Osteoblast (primary cell): ENCODE data around the gene GABRB3. TPM values are rescaled to one million over a fixed set of nuclear protein-coding genes. Genes with fewer than 3 reads are reported as not detected.

Experiments
- DNase-seq: peaks from one replicate; pipeline ENCODE4 v3.0.0; 2011; ENCODE audit warnings: low spot score, mixed read lengths; ENCODE audit not compliant: insufficient read length; ENCODE audit errors: missing footprints
- H2AFZ ChIP-seq: 2 replicates; pipeline ENCODE4 v1.6.0; 2011; ENCODE audit warnings: mild to moderate bottlenecking, low read length
- H3K27ac ChIP-seq: 2 replicates; pipeline ENCODE4 v1.5.1; 2011; ENCODE audit warnings: mild to moderate bottlenecking, low read depth, low read length, moderate library complexity
- H3K27me3 ChIP-seq: 2 replicates; pipeline ENCODE4 v1.6.0; 2012; ENCODE audit warnings: mild to moderate bottlenecking, control low read depth, inconsistent platforms, low read length, moderate library complexity; ENCODE audit not compliant: insufficient read depth
- H3K36me3 ChIP-seq: 2 replicates; pipeline ENCODE4 v1.5.1; 2011; ENCODE audit warnings: mild to moderate bottlenecking, low read length, control low read depth, moderate library complexity; ENCODE audit not compliant: insufficient read depth
- H3K4me1 ChIP-seq: 2 replicates; pipeline ENCODE4 v1.5.1; 2011; ENCODE audit warnings: mild to moderate bottlenecking, low read length, control low read depth, moderate library complexity; ENCODE audit not compliant: insufficient read depth
- H3K4me2 ChIP-seq: 2 replicates; pipeline ENCODE4 v1.6.0; 2011; ENCODE audit warnings: mild to moderate bottlenecking, low read length; ENCODE audit not compliant: insufficient read depth
- H3K4me3 ChIP-seq: fragments of 200-600 bp; sonication (generic); 3 replicates; pipeline ENCODE4 v1.5.1; 2012; ENCODE audit warnings: mild to moderate bottlenecking, low read length, inconsistent platforms; ENCODE audit not compliant: insufficient read depth
- H3K79me2 ChIP-seq: 2 replicates; pipeline ENCODE4 v1.6.0; 2012; ENCODE audit warnings: mild to moderate bottlenecking, low read length, control low read depth, inconsistent platforms; ENCODE audit not compliant: insufficient read depth
- H3K9me3 ChIP-seq: 2 replicates; pipeline ENCODE4 v1.5.1; 2011; ENCODE audit warnings: low read depth, low read length, control low read depth
- H4K20me1 ChIP-seq: 2 replicates; pipeline ENCODE4 v1.6.0; 2012; ENCODE audit warnings: mild to moderate bottlenecking, low read length, control low read depth; ENCODE audit not compliant: insufficient read depth
- CTCF ChIP-seq: IDR thresholded peaks from 2 replicates; pipeline ENCODE4 v1.5.1; 2011; ENCODE audit warnings: mild to moderate bottlenecking, low read depth, low read length, moderate library complexity; ENCODE audit errors: extremely low read depth
- total RNA-seq: library from RNA; depleted of rRNA; stranded (reverse); fragments of >200 nt; gene quantifications from 2 replicates; pipeline ENCODE4 v1.2.3, GENCODE V29; 2012

Gene GABRB3
- under 0.01 and 1.5 TPM in 2 replicates for total RNA-seq

GRCh38 chr15:26772154-26773066 lies at the start of gene GABRB3:
Gene GABRB3 (minus strand): TSS chr15:26773066.
- no peak within 1 kb of the TSS for H3K27ac ChIP-seq
- no peaks in the 10 kb centered on the region for H3K4me1 ChIP-seq
- DNase-seq: peak; percentile 81
- H3K36me3 ChIP-seq: no peaks in the 10 kb centered on the region
- peaks cover 10% of the 10 kb centered on the region for H3K27me3 ChIP-seq
- H3K79me2 ChIP-seq: no peaks in the 10 kb centered on the region
- no peak within 1 kb of the TSS for H3K4me2 ChIP-seq
- H2AFZ ChIP-seq: no peak within 1 kb of the TSS
- H4K20me1 ChIP-seq: no peaks in the 10 kb centered on the region
- H3K4me3 ChIP-seq: no peak within 1 kb of the TSS
- no peaks in the 10 kb centered on the region for H3K9me3 ChIP-seq
- no peak for TF ChIP-seq CTCF

GRCh38 chr15:26807517-26808427 lies 34.9 kb upstream of the GABRB3 start:
- Histone ChIP-seq H3K4me2 (no peak overlapping the region), H3K9me3 (no peaks in the 10 kb centered on the region), H4K20me1 (no peaks in the 10 kb centered on the region), H2AFZ (no peak overlapping the region), H3K27ac (no peak overlapping the region), H3K4me3 (no peak overlapping the region), H3K27me3 (no peaks in the 10 kb centered on the region), H3K79me2 (no peaks in the 10 kb centered on the region), H3K4me1 (no peaks in the 10 kb centered on the region), H3K36me3 (no peaks in the 10 kb centered on the region)
- no peak for TF ChIP-seq CTCF
- DNase-seq: no peak

DNA sequence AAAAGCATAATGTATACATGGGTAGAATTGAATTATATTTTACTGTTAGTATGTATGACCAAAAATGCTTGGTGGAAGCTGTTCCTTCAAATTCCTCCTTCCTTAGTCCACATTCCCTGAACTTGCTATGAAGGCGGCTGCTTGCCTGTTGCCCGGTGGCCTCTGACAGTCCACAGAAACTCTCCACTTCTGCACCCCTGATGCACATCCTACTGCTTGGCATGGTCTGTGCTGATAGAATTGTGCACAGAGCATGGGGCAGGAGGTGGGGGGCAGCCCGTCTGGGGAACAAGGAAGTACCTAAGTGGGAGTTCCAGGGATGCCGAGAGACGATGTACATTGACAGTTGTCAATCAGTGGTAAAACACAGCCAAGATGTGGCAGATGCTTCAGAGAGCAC lies 33.7 kb upstream of the GABRB3 start:
- Histone ChIP-seq H3K27ac (no peak overlapping the region), H3K4me3 (no peak overlapping the region), H3K27me3 (no peaks in the 10 kb centered on the region), H2AFZ (no peak overlapping the region), H3K4me1 (no peaks in the 10 kb centered on the region), H3K36me3 (no peaks in the 10 kb centered on the region), H3K4me2 (no peak overlapping the region), H3K79me2 (no peaks in the 10 kb centered on the region), H3K9me3 (no peaks in the 10 kb centered on the region), H4K20me1 (no peaks in the 10 kb centered on the region)
- no peak for TF ChIP-seq CTCF
- DNase-seq: no peak

DNA sequence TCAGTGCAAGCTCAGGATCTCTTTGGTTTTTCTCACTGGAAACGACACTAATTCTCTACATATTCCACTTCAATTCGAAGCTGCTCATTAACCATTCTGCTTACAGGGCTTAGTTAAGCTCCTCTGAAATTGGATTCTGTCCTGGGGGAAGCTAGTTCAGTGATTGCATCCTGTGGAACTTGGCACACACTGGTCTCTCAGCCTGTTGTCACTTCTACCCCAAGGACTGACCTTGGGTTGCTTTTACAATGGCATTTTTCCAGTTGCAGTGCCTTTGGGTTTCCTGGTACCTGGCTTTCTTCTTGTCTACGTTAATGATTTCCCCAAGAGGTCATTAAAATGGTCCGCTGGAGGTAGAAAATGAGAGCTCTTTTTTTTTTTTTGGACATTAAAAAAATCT lies 33.3 kb upstream of the GABRB3 start:
- H3K4me1 ChIP-seq: no peaks in the 10 kb centered on the region
- no peak for DNase-seq
- H3K79me2 ChIP-seq: no peaks in the 10 kb centered on the region
- H3K27me3 ChIP-seq: no peaks in the 10 kb centered on the region
- H3K36me3 ChIP-seq: no peaks in the 10 kb centered on the region
- no peak for TF ChIP-seq CTCF
- H3K27ac ChIP-seq: no peak overlapping the region
- H3K9me3 ChIP-seq: no peaks in the 10 kb centered on the region
- H2AFZ ChIP-seq: no peak overlapping the region
- no peak overlapping the region for H3K4me3 ChIP-seq
- H4K20me1 ChIP-seq: no peaks in the 10 kb centered on the region
- no peak overlapping the region for H3K4me2 ChIP-seq
